T-cell (primary cell): ENCODE measurements around the gene JAG1. TPM values are rescaled to one million over a fixed set of nuclear protein-coding genes. Genes with fewer than 3 reads are reported as not detected.
A peak's percentile ranks its signal among the peaks of the same experiment; 100 is the strongest.

Experiments used
- ATAC-seq, 4 experiments: fragments of 200-7000 bp in 3 of 4; fragments of 150-1000 bp in 1 of 4; cut with Tn5 transposase; replicated peaks in 1 of 4; 1 replicate in 3 of 4; 2 replicates in 1 of 4; pipeline ENCODE4 v1.10.0; 2021; ENCODE audit warnings: moderate library complexity in 3 of 4, mild to moderate bottlenecking in 2 of 4, moderate number of reproducible peaks in 1 of 4
- CTCF ChIA-PET, 2 donors: fragments of 300-600 bp; sonication (Branson Sonifier 250); formaldehyde crosslinking; loops; one replicate each; lab custom pipeline; 2022; ENCODE audit warnings: antibody characterized with exemption in 2 of 2; lab: Charles Lee
- POLR2A ChIA-PET, 2 donors: fragments of 300-600 bp; sonication (Branson Sonifier 250); formaldehyde crosslinking; loops; one replicate each; lab custom pipeline; 2022; ENCODE audit warnings: antibody characterized with exemption in 2 of 2; lab: Charles Lee
- DNase-seq, 35 experiments: peaks; one replicate each; pipeline versions ENCODE4 v3.0.0 to v3.0.0-alpha.2; 2013 to 2023
- H3K27ac ChIP-seq: one replicate; pipeline ENCODE4 v1.5.1; 2013; ENCODE audit warnings: low read length
- H3K27me3 ChIP-seq, 2 experiments: replicated peaks in 1 of 2; 1 replicate in 1 of 2; 2 replicates in 1 of 2; pipeline versions ENCODE4 v1.6.1 to v1.7.0; 2013; ENCODE audit warnings: low read length in 1 of 2, mixed read lengths in 1 of 2; ENCODE audit not compliant: control insufficient read depth in 2 of 2, insufficient read depth in 2 of 2; ENCODE audit errors: extremely low read depth in 1 of 2
- H3K36me3 ChIP-seq, 2 donors: 1 replicate in 1 of 2; 2 replicates in 1 of 2; pipeline versions ENCODE4 v1.6.1 to v1.7.0; 2013; ENCODE audit warnings: low read length in 1 of 2; ENCODE audit not compliant: control insufficient read depth in 2 of 2, insufficient read depth in 1 of 2; ENCODE audit errors: extremely low read depth in 1 of 2
- H3K4me1 ChIP-seq, 2 experiments: 1 replicate in 1 of 2; 2 replicates in 1 of 2; pipeline versions ENCODE4 v1.6.1 to v1.7.0; 2013; ENCODE audit warnings: low read length in 2 of 2, mixed read lengths in 1 of 2; ENCODE audit not compliant: insufficient read depth in 2 of 2, control insufficient read depth in 1 of 2; ENCODE audit errors: extremely low read depth in 1 of 2
- H3K4me3 ChIP-seq, 2 donors: 1 replicate in 1 of 2; 2 replicates in 1 of 2; pipeline versions ENCODE4 v1.5.1 to v1.7.0; 2013; ENCODE audit warnings: mild to moderate bottlenecking in 2 of 2, low read length in 1 of 2, moderate library complexity in 1 of 2; ENCODE audit not compliant: control insufficient read depth in 1 of 2; ENCODE audit errors: extremely low read depth in 1 of 2
- H3K9me3 ChIP-seq: 2 replicates; pipeline ENCODE4 v1.7.0; 2013
- H3K27ac Mint-ChIP-seq, 2 donors: one replicate each; pipeline ENCODE4 v1.8.0; 2020 to 2021; ENCODE audit warnings: mild to moderate bottlenecking in 2 of 2, mixed read lengths in 2 of 2
- H3K27me3 Mint-ChIP-seq, 2 donors: one replicate each; pipeline ENCODE4 v1.8.0; 2021 to 2022; ENCODE audit warnings: mixed read lengths in 2 of 2
- H3K36me3 Mint-ChIP-seq: one replicate; pipeline ENCODE4 v1.8.0; 2021; ENCODE audit warnings: mixed read lengths
- H3K4me1 Mint-ChIP-seq, 3 donors: one replicate each; pipeline ENCODE4 v1.8.0; 2020 to 2022; ENCODE audit warnings: mixed read lengths in 3 of 3, mild to moderate bottlenecking in 1 of 3
- H3K4me3 Mint-ChIP-seq, 3 donors: one replicate each; pipeline ENCODE4 v1.8.0; 2020 to 2022; ENCODE audit warnings: mild to moderate bottlenecking in 3 of 3, mixed read lengths in 3 of 3, moderate library complexity in 3 of 3
- H3K9me3 Mint-ChIP-seq, 3 donors: one replicate each; pipeline ENCODE4 v1.8.0; 2020 to 2022; ENCODE audit warnings: mixed read lengths in 3 of 3
- WGBS: methylation state at CpG from one replicate; pipeline ENCODE4 v1.1.5; 2013; ENCODE audit warnings: missing lambda C conversion rate; ENCODE audit not compliant: insufficient coverage; 5-methylcytosine and 5-hydroxymethylcytosine counted together
- total RNA-seq, 35 experiments: library from RNA in 6 of 35; stranded (reverse) in 6 of 35; fragments of 120-200 nt in 1 of 35; gene quantifications; one replicate each; pipeline versions ENCODE4 v1.2.1 to v1.2.4 and lab custom pipeline; 2013 to 2026

The JAG1 gene
- total RNA-seq, 5 donors from 2014 or later (not counting 1 experiment from before 2014, with no cell fraction given) = 0.12 to 1.1 (median 0.56) TPM

GRCh38 chr20:10671221-10671918 is 2.4 kb downstream of the JAG1 start:
- ATAC-seq (peak in 3 of 4 experiments; percentile 7 to 47 (median 34)), DNase-seq (peak in 6 of 35 experiments; percentile 5 to 45 (median 18))
- H3K4me1 ChIP-seq = peaks cover 0 to 35% of the 10 kb centered on the region in 2 experiments
- ChIA-PET CTCF (no interaction called here), POLR2A (no interaction called here)
- no peak overlapping the region for H3K4me3 ChIP-seq
- Mint-ChIP-seq H3K27ac (no peak overlapping the region), H3K36me3 (no peaks in the 10 kb centered on the region), H3K9me3 (no peaks in the 10 kb centered on the region), H3K27me3 (peaks cover 31 to 55% of the 10 kb centered on the region in 2 donors), H3K4me3 (peak overlapping the region; percentile 47 to 85 (median 56)), H3K4me1 (peaks cover 8 to 32% (median 23%) of the 10 kb centered on the region in 3 donors)
- WGBS = 15% methylated on average over 9 of the region's 13 CpGs
- H3K27me3 ChIP-seq = peaks cover 0 to 61% of the 10 kb centered on the region in 2 experiments
- no peaks in the 10 kb centered on the region for H3K9me3 ChIP-seq
- no peak overlapping the region for H3K27ac ChIP-seq
- no peaks in the 10 kb centered on the region for H3K36me3 ChIP-seq

GRCh38 chr20:10670501-10671220 is 3.1 kb downstream of the JAG1 start:
- no peak overlapping the region for H3K4me3 ChIP-seq
- Mint-ChIP-seq H3K9me3 (no peaks in the 10 kb centered on the region), H3K27me3 (peaks cover 32 to 54% of the 10 kb centered on the region in 2 donors), H3K4me1 (peaks cover 8 to 32% (median 23%) of the 10 kb centered on the region in 3 donors), H3K36me3 (no peaks in the 10 kb centered on the region), H3K27ac (peak overlapping the region in 1 of 2 donors; percentile 58), H3K4me3 (peak overlapping the region in 2 of 3 donors; percentile 23 to 85)
- H3K4me1 ChIP-seq = peaks cover 0 to 35% of the 10 kb centered on the region in 2 experiments
- 39% methylated on average over 10 of the region's 18 CpGs for WGBS
- no peaks in the 10 kb centered on the region for H3K9me3 ChIP-seq
- no peak for ATAC-seq
- peaks cover 0 to 56% of the 10 kb centered on the region in 2 experiments for H3K27me3 ChIP-seq
- DNase-seq = no peak
- CTCF ChIA-PET = no interaction called here
- no peaks in the 10 kb centered on the region for H3K36me3 ChIP-seq
- H3K27ac ChIP-seq = no peak overlapping the region
- POLR2A ChIA-PET = no interaction called here

- Mint-ChIP-seq H3K9me3 (no peaks in the 10 kb centered on the region), H3K4me1 (peaks cover 8 to 28% (median 20%) of the 10 kb centered on the region in 3 donors), H3K36me3 (no peaks in the 10 kb centered on the region), H3K27me3 (peaks cover 28 to 49% of the 10 kb centered on the region in 2 donors), H3K27ac (no peak overlapping the region), H3K4me3 (peak overlapping the region in 1 of 3 donors; percentile 85)
- Histone ChIP-seq H3K27ac (no peak overlapping the region), H3K27me3 (peaks cover 0 to 50% of the 10 kb centered on the region in 2 experiments), H3K4me3 (no peak overlapping the region), H3K9me3 (no peaks in the 10 kb centered on the region), H3K36me3 (no peaks in the 10 kb centered on the region), H3K4me1 (peaks cover 0 to 34% of the 10 kb centered on the region in 2 experiments)
- WGBS = no CpG with 5 or more reads among the region's 6 CpGs
- DNase-seq (no peak), ATAC-seq (no peak)
- POLR2A ChIA-PET = interaction anchor here in 1 of 2 donors (0.6 kb wide), 1 partner anchor 42 kb away, joined by 6 read pairs; no protein-coding TSS in a partner anchor
- CTCF ChIA-PET = no interaction called here
Measured at GRCh38 chr20:10669843-10670446, 3.9 kb downstream of the JAG1 start.

- Mint-ChIP-seq H3K27ac (no peak overlapping the region), H3K27me3 (peaks cover 27 to 48% of the 10 kb centered on the region in 2 donors), H3K4me3 (no peak overlapping the region), H3K9me3 (no peaks in the 10 kb centered on the region), H3K4me1 (peaks cover 8 to 28% (median 20%) of the 10 kb centered on the region in 3 donors), H3K36me3 (no peaks in the 10 kb centered on the region)
- no peak for ATAC-seq
- Histone ChIP-seq H3K27me3 (peaks cover 0 to 41% of the 10 kb centered on the region in 2 experiments), H3K36me3 (no peaks in the 10 kb centered on the region), H3K27ac (no peak overlapping the region), H3K9me3 (no peaks in the 10 kb centered on the region), H3K4me1 (peaks cover 0 to 25% of the 10 kb centered on the region in 2 experiments), H3K4me3 (no peak overlapping the region)
- ChIA-PET POLR2A (no interaction called here), CTCF (no interaction called here)
- 82% methylated on average over 3 of the region's 7 CpGs for WGBS
- no peak for DNase-seq
Measured at GRCh38 chr20:10668677-10669368, 5.0 kb downstream of the JAG1 start.

- H3K4me1 Mint-ChIP-seq = peaks cover 8 to 21% (median 14%) of the 10 kb centered on the region in 3 donors
Measured at GRCh38 chr20:10667560-10668167, 6.1 kb downstream of the JAG1 start.

More at GRCh38 chr20:10667560-10668167, 6.1 kb downstream of the JAG1 start:
- Histone ChIP-seq H3K4me3 (no peak overlapping the region), H3K27me3 (peaks cover 0 to 32% of the 10 kb centered on the region in 2 experiments), H3K9me3 (no peaks in the 10 kb centered on the region), H3K4me1 (peaks cover 0 to 14% of the 10 kb centered on the region in 2 experiments), H3K36me3 (no peaks in the 10 kb centered on the region), H3K27ac (no peak overlapping the region)
- ChIA-PET POLR2A (no interaction called here), CTCF (no interaction called here)
- WGBS = 80% methylated on average over 3 of the region's 6 CpGs
- H3K27ac Mint-ChIP-seq = no peak overlapping the region
- ATAC-seq = no peak
- no peaks in the 10 kb centered on the region for H3K36me3 Mint-ChIP-seq
- H3K9me3 Mint-ChIP-seq = no peaks in the 10 kb centered on the region
- peaks cover 27 to 48% of the 10 kb centered on the region in 2 donors for H3K27me3 Mint-ChIP-seq
- DNase-seq = no peak
- H3K4me3 Mint-ChIP-seq = no peak overlapping the region
